Measurements from ENCODE around the gene ZP3. TPM values are rescaled to one million over a fixed set of nuclear protein-coding genes. Genes with fewer than 3 reads are reported as not detected.
A peak's percentile ranks its signal among the peaks of the same experiment; 100 is the strongest.
"Not testable (repeated sequence)": the region's sequence is repeated elsewhere in the genome, so short reads cannot be mapped to it uniquely, and the experiment has no call there.

Gene ZP3
- 1 to 10 TPM; 1.0 to 2.5 (median 2.2) TPM for polyA plus RNA-seq

GRCh38 chr7:76424413-76425111, at the start of gene ZP3:
Gene ZP3, plus strand, starts transcription at chr7:76424950. Its CDS starts 15 bp downstream, at chr7:76424965.
- no peak within 1 kb of the TSS for H3K27ac ChIP-seq (ENCODE audit: low read depth, low read length)
- 86 to 94% (median 91%) methylated on average over 10 of the region's 10 CpGs for WGBS, 3 donors

DNA sequence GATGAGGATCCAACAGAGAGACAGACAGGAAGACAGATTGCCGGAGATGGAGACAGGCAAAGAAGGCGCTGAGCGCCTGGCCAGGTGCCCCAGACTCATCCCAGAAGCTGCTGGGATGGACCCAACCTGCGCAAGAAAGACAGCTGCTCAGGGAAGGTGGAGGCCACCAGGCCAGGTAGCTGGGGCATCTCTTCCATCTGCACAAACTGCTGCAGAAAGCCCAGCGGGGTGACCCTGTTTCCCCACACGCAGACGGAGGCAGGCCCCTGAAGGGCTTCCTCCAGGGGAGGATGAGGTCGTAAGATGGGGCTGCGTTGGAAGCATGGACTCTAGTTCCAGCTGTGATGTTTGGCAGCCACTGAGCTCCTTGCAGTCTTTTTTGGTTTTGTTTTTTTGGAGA, 49.5 kb upstream of the ZP3 start:
- no peak overlapping the region for H3K27ac ChIP-seq (ENCODE audit: low read depth, low read length)
- WGBS, 3 donors = 74 to 84% (median 81%) methylated on average over 9 of the region's 9 CpGs

GRCh38 chr7:76377186-76377918, 47.4 kb upstream of the ZP3 start:
- 66 to 77% (median 75%) methylated on average over 9 of the region's 9 CpGs for WGBS, 3 donors
- no peak overlapping the region for H3K27ac ChIP-seq (ENCODE audit: low read depth, low read length)

DNA sequence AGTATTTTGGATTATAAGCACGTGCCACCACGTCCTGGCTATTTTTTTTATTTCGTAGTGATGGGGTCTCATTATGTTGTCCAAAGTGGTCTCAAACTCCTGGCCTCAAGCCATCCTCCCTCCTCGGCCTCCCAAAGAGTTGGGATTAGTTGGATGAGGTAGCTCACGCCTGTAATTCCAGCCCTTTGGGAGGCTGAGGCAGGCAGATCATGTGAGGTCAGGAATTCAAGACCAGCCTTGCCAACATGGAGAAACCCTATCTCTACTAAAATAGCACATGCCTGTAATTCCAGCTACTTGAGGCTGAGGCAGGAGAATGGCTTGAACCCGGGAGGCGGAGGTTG, 44.2 kb upstream of the ZP3 start:
- 63 to 68% (median 66%) methylated on average over 7 of the region's 7 CpGs for WGBS, 3 donors
- H3K27ac ChIP-seq (ENCODE audit: low read depth, low read length) = peak overlapping the region; percentile 76

- WGBS, 3 donors = 92 to 93% (median 92%) methylated on average over 7 of the region's 7 CpGs
Observed at GRCh38 chr7:76381814-76382213, 42.9 kb upstream of the ZP3 start.

GRCh38 chr7:76383089-76383944, 41.4 kb upstream of the ZP3 start:
- H3K27ac ChIP-seq (ENCODE audit: low read depth, low read length) = no peak overlapping the region
- 77% methylated on average over 13 of the region's 13 CpGs for WGBS, 3 donors

More at GRCh38 chr7:76381814-76382213, 42.9 kb upstream of the ZP3 start:
- H3K27ac ChIP-seq (ENCODE audit: low read depth, low read length) = no peak overlapping the region

GRCh38 chr7:76386691-76387260, 38.0 kb upstream of the ZP3 start:
- 82 to 89% (median 83%) methylated on average over 11 of the region's 11 CpGs for WGBS, 3 donors
- H3K27ac ChIP-seq (ENCODE audit: low read depth, low read length) = no peak overlapping the region

- 95 to 97% (median 96%) methylated on average over 6 of the region's 6 CpGs for WGBS, 3 donors
- not testable (repeated sequence) for H3K27ac ChIP-seq (ENCODE audit: low read depth, low read length)
Observed at GRCh38 chr7:76387789-76388188, 37.0 kb upstream of the ZP3 start.

- WGBS, 3 donors = 93 to 99% (median 96%) methylated on average over 12 to 13 of the region's 13 CpGs
Observed at GRCh38 chr7:76390092-76390491, 34.7 kb upstream of the ZP3 start.

DNA sequence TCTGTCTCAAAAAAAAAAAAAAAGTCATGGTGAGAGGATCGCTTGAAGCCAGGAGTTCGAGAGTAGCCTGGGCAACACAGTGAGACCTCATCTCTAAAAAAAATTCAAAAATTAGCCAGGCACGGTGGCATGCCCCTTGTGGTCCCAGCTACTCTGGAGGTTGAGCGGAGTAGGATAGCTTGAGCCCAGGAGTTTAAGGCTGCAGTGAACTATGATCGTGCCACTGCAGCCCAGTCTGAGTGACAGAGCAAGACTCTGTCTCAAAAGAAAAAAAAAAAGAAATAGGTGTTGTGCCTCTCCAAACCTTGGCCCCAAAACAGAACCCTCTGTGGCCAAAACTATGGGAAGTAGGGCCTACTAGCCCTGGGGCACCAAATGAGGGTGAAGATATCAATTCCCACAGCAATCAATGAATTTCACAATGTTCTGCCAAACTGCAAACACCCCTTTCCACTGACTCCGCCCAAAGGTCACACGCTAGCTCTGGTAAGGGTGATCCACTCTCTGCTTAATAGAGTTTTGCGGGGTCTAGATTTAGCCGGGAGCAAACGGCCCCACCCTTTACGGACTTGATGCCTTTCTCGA, 32.1 kb upstream of the ZP3 start:
- H3K27ac ChIP-seq (ENCODE audit: low read depth, low read length) = no peak overlapping the region
- 32 to 37% (median 36%) methylated on average over 12 of the region's 12 CpGs for WGBS, 3 donors

More at GRCh38 chr7:76390092-76390491, 34.7 kb upstream of the ZP3 start:
- no peak overlapping the region for H3K27ac ChIP-seq (ENCODE audit: low read depth, low read length)

GRCh38 chr7:76393116-76394031, 31.4 kb upstream of the ZP3 start:
- 3 to 4% (median 3%) methylated on average over 74 to 99 of the region's 99 CpGs for WGBS, 3 donors
- no peak overlapping the region for H3K27ac ChIP-seq (ENCODE audit: low read depth, low read length)

DNA sequence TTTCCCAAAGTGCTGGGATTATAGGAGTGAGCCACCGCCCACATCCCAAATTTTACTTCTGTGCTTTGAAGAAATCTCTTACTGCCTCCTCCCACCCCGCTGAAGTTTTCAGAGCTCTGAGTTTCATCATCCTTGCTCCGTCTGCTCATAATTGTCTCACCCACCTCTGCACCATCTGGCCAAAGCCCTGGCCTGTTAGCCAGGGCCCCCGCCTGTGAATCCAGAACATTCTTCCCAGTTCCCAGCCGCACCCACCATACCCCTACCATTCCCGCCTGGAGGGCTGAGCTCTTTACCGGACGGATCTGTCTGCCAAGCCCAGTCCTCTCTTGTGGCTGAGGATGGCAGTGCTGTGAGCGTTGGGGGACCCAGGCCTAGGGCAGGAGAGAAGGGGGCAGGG, 29.8 kb upstream of the ZP3 start:
- WGBS, 3 donors = 70 to 88% (median 83%) methylated on average over 9 of the region's 9 CpGs
- H3K27ac ChIP-seq (ENCODE audit: low read depth, low read length) = no peak overlapping the region

DNA sequence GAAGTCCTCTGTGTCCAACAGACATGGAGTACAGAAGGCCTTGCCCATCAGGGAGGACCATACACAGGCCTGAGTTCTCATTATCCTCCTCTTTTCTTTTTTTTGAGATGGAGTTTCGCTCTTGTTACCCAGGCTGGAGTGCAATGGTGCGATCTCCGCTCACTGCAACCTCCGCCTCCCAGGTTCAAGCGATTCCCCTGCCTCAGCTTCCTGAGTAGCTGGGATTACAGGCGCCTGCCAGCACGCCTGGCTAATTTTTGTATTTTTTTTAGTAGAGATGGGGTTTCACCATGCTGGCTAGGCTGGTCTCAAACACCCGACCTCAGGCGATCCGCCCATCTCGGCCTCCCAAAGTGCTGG, 29.2 kb upstream of the ZP3 start:
- H3K27ac ChIP-seq (ENCODE audit: low read depth, low read length) = not testable (repeated sequence)
- 85 to 94% (median 94%) methylated on average over 11 of the region's 11 CpGs for WGBS, 3 donors

DNA sequence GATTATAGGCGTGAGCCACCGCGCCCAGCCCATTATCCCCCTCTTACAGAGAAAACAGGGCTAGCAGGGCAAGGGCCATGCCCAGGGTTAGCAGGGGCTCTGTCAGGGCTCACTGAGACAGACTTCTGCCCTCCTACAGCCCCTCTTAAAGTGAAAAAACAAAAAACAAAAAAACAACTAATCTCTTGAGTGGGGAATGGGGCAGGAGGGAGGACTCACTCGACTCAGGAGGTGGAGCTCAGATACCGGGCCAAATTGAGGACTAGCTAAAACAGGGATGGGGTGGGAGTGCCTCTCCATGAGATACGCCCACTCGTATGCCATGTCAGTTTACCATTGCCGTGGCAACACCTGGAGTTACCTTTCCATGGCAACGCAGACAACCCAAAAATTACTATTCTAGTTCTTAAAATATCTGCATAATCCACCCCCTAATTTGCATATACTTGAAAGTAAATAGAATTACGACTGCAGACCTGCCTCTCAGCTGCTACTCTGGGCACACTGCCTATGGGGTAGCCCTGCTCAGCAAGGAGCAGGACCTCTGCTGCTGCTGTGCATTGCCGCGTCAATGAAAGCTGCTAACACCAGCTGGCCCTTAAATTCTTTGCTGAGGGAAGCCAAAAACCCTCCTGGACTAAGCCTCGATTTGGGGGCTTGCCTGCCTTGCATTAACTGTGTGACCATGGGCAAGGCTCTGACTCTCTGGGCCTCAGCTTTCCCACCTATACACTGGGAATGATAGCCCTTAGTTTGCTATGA, 28.6 kb upstream of the ZP3 start:
- H3K27ac ChIP-seq (ENCODE audit: low read depth, low read length) = no peak overlapping the region
- 72 to 79% (median 73%) methylated on average over 13 of the region's 13 CpGs for WGBS, 3 donors

- no peak overlapping the region for H3K27ac ChIP-seq (ENCODE audit: low read depth, low read length)
- WGBS, 3 donors = 57 to 70% (median 68%) methylated on average over 8 of the region's 8 CpGs
Observed at GRCh38 chr7:76396864-76397263, 27.9 kb upstream of the ZP3 start.

GRCh38 chr7:76397409-76398183, 27.2 kb upstream of the ZP3 start:
- H3K27ac ChIP-seq (ENCODE audit: low read depth, low read length) = no peak overlapping the region
- WGBS, 3 donors = 13 to 15% (median 15%) methylated on average over 43 to 45 of the region's 45 CpGs
